Endodermal cell (in vitro differentiated cells): ENCODE data around the gene MYCBPAP. TPM values are rescaled to one million over a fixed set of nuclear protein-coding genes. Genes with fewer than 3 reads are reported as not detected.

ENCODE experiments used
- DNase-seq: peaks from one replicate; pipeline ENCODE4 v3.0.0-alpha.2; 2017
- H3K27ac ChIP-seq: 2 replicates; pipeline ENCODE4 v1.5.1; 2013; ENCODE audit warnings: mild to moderate bottlenecking, low read depth, low read length, moderate library complexity
- H3K27me3 ChIP-seq: 2 replicates; pipeline ENCODE4 v1.6.1; 2013; ENCODE audit warnings: mild to moderate bottlenecking, low read length, moderate library complexity; ENCODE audit not compliant: insufficient read depth, control insufficient read depth, poor library complexity, severe bottlenecking
- H3K36me3 ChIP-seq: 2 replicates; pipeline ENCODE4 v1.7.0; 2013; ENCODE audit warnings: mild to moderate bottlenecking, low read length, moderate library complexity; ENCODE audit not compliant: control insufficient read depth, insufficient read depth
- H3K4me1 ChIP-seq: one replicate; pipeline ENCODE4 v1.7.0; 2013; ENCODE audit warnings: low read length; ENCODE audit not compliant: control insufficient read depth, insufficient read depth
- H3K4me3 ChIP-seq: 2 replicates; pipeline ENCODE4 v1.5.1; 2013; ENCODE audit warnings: mild to moderate bottlenecking, low read length, moderate library complexity
- H3K9ac ChIP-seq: 2 replicates; pipeline ENCODE4 v1.6.1; 2013; ENCODE audit warnings: mild to moderate bottlenecking, low read length, moderate library complexity; ENCODE audit not compliant: poor library complexity, severe bottlenecking; ENCODE audit errors: extremely low read depth
- H3K9me3 ChIP-seq: 2 replicates; pipeline ENCODE4 v1.6.1; 2013; ENCODE audit warnings: mild to moderate bottlenecking, low read length, moderate library complexity; ENCODE audit not compliant: control insufficient read depth
- H3K27ac Mint-ChIP-seq: 2 replicates; pipeline ENCODE4 v1.8.0; 2020; ENCODE audit warnings: mixed read lengths
- H3K27me3 Mint-ChIP-seq: 2 replicates; pipeline ENCODE4 v1.8.0; 2021; ENCODE audit warnings: mild to moderate bottlenecking, mixed read lengths; ENCODE audit not compliant: insufficient read depth
- H3K36me3 Mint-ChIP-seq: 2 replicates; pipeline ENCODE4 v1.8.0; 2020; ENCODE audit warnings: low read depth, mixed read lengths
- H3K4me1 Mint-ChIP-seq: 2 replicates; pipeline ENCODE4 v1.8.0; 2020; ENCODE audit warnings: mixed read lengths
- H3K4me3 Mint-ChIP-seq: 2 replicates; pipeline ENCODE4 v1.8.0; 2020; ENCODE audit warnings: mild to moderate bottlenecking, moderate library complexity, mixed read lengths
- H3K9me3 Mint-ChIP-seq: 2 replicates; pipeline ENCODE4 v1.8.0; 2020; ENCODE audit warnings: mild to moderate bottlenecking, mixed read lengths
- WGBS, 2 experiments: methylation state at CpG; one replicate each; pipeline versions ENCODE4 v1.1.5 to v1.1.7; 2013; ENCODE audit warnings: missing lambda C conversion rate in 2 of 2, mixed read lengths in 1 of 2; ENCODE audit not compliant: insufficient coverage in 1 of 2, insufficient read length in 1 of 2; 5-methylcytosine and 5-hydroxymethylcytosine counted together
- total RNA-seq, 2 donors: library from RNA; stranded (reverse); fragmentation: NEBNext Ultra II Directional in 1 of 2; extraction: Animal tissue kit (Norgen Biotek cat#: 25700) in 1 of 2; gene quantifications; 2 replicates in 1 of 2; 3 replicates in 1 of 2; pipeline ENCODE4 v1.2.1, GENCODE V29; 2021
- TF ChIP-seq, protein P1 (sequence below): fragments of 200-600 bp; sonication (generic); conservative IDR thresholded peaks from 2 replicates; pipeline ENCODE4 v1.5.0; 2021; ENCODE audit warnings: antibody characterized with exemption, mild to moderate bottlenecking

MYCBPAP gene
- total RNA-seq, 2 donors from 2014 or later, result 3.5 to 7.1 TPM

GRCh38 chr17:50519141-50519834, 11.0 kb downstream of the MYCBPAP start:
- TF ChIP-seq, protein P1, sequence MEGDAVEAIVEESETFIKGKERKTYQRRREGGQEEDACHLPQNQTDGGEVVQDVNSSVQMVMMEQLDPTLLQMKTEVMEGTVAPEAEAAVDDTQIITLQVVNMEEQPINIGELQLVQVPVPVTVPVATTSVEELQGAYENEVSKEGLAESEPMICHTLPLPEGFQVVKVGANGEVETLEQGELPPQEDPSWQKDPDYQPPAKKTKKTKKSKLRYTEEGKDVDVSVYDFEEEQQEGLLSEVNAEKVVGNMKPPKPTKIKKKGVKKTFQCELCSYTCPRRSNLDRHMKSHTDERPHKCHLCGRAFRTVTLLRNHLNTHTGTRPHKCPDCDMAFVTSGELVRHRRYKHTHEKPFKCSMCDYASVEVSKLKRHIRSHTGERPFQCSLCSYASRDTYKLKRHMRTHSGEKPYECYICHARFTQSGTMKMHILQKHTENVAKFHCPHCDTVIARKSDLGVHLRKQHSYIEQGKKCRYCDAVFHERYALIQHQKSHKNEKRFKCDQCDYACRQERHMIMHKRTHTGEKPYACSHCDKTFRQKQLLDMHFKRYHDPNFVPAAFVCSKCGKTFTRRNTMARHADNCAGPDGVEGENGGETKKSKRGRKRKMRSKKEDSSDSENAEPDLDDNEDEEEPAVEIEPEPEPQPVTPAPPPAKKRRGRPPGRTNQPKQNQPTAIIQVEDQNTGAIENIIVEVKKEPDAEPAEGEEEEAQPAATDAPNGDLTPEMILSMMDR, result no peak
- no peak overlapping the region for H3K27ac Mint-ChIP-seq
- H3K27me3 ChIP-seq, result no peaks in the 10 kb centered on the region
- H3K9me3 Mint-ChIP-seq, result no peaks in the 10 kb centered on the region
- H3K36me3 ChIP-seq, result no peaks in the 10 kb centered on the region
- no peaks in the 10 kb centered on the region for H3K36me3 Mint-ChIP-seq
- no peak for DNase-seq
- no peak overlapping the region for H3K4me3 ChIP-seq
- no peak overlapping the region for H3K4me3 Mint-ChIP-seq
- H3K27me3 Mint-ChIP-seq, result peaks cover 6% of the 10 kb centered on the region
- WGBS, 2 experiments, result 89 to 92% methylated on average over 5 to 8 of the region's 8 CpGs
- no peak overlapping the region for H3K9ac ChIP-seq
- no peaks in the 10 kb centered on the region for H3K9me3 ChIP-seq
- H3K4me1 ChIP-seq, result no peaks in the 10 kb centered on the region
- peaks cover 6% of the 10 kb centered on the region for H3K4me1 Mint-ChIP-seq
- no peak overlapping the region for H3K27ac ChIP-seq

DNA sequence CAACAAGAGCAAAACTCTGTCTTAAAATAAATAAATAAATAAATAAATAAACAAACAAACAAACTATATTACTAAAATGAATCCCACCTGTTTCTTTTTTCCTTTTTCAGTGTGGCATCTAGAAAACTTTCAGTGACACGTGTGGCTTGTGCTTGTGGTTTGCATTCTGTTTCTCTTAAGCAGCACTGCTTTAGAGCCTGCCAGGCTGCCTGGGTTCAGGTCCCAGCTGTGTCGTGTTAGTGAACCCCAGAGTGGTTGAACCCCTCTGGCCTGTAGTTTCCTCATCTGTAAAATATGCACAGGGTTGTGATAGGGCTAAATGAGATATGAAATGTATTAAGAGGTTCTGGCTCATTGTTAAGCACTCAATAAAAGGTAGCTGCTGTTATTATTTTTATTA, 12.2 kb downstream of the MYCBPAP start:
- Histone ChIP-seq H3K9ac (no peak overlapping the region), H3K27me3 (no peaks in the 10 kb centered on the region), H3K4me3 (no peak overlapping the region), H3K27ac (no peak overlapping the region), H3K9me3 (no peaks in the 10 kb centered on the region), H3K4me1 (no peaks in the 10 kb centered on the region), H3K36me3 (no peaks in the 10 kb centered on the region)
- Mint-ChIP-seq H3K27ac (no peak overlapping the region), H3K27me3 (peaks cover 6% of the 10 kb centered on the region), H3K4me3 (no peak overlapping the region), H3K36me3 (no peaks in the 10 kb centered on the region), H3K9me3 (no peaks in the 10 kb centered on the region), H3K4me1 (peaks cover 6% of the 10 kb centered on the region)
- no peak for DNase-seq
- WGBS, 2 experiments, result 91 to 100% methylated on average over 2 of the region's 2 CpGs
- TF ChIP-seq, protein P1, result no peak

DNA sequence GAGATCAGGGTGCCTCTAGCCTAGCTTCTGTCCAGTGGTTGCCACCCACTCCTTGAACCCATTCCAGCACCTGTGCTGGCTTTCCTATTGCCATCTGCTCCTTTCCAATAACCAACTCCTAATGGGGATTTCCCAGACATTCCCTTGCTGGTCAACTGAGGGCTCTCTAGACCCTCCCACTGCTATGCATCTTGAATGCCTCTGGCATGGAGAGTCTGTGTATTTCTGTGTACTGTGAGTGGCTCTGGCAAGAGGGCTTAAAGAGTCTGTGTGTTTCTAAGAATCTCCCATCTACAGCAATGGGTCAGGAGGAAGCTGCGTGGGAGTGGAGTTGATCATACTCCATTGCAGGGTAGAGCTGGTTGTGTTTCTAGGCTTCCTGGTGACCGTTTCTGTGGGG, 13.3 kb downstream of the MYCBPAP start:
- no peak overlapping the region for H3K4me3 Mint-ChIP-seq
- Histone ChIP-seq H3K9ac (no peak overlapping the region), H3K36me3 (no peaks in the 10 kb centered on the region), H3K9me3 (no peaks in the 10 kb centered on the region), H3K4me3 (no peak overlapping the region), H3K27ac (no peak overlapping the region), H3K27me3 (no peaks in the 10 kb centered on the region), H3K4me1 (no peaks in the 10 kb centered on the region)
- no peaks in the 10 kb centered on the region for H3K36me3 Mint-ChIP-seq
- H3K27me3 Mint-ChIP-seq, result peaks cover 5% of the 10 kb centered on the region
- TF ChIP-seq, protein P1, result no peak
- H3K4me1 Mint-ChIP-seq, result peaks cover 6% of the 10 kb centered on the region
- H3K27ac Mint-ChIP-seq, result no peak overlapping the region
- 88 to 91% methylated on average over 1 to 2 of the region's 2 CpGs for WGBS, 2 experiments
- no peak for DNase-seq
- H3K9me3 Mint-ChIP-seq, result no peaks in the 10 kb centered on the region
